ENCODE measurements around the gene CCBE1.

Gene CCBE1

DNA sequence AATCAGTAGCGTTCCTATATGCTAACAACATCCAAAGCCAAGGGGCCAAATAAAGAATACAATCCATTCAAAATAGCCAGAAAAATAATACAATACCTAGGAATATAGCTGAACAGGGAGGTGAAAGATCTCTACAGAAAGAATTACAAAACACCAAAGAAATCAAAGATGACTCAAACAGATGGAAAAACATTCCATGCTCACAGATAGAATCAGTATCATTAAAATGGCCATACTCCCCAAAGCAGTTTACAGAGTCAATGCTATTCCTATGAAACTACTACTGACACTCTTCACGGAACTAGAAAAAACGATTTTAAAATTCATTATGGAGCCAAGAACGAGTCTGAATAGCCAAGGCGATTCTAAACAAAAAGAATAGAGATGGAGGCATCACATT, 57.4 kb downstream of the CCBE1 start:
- TF ChIP-seq, protein P1, sequence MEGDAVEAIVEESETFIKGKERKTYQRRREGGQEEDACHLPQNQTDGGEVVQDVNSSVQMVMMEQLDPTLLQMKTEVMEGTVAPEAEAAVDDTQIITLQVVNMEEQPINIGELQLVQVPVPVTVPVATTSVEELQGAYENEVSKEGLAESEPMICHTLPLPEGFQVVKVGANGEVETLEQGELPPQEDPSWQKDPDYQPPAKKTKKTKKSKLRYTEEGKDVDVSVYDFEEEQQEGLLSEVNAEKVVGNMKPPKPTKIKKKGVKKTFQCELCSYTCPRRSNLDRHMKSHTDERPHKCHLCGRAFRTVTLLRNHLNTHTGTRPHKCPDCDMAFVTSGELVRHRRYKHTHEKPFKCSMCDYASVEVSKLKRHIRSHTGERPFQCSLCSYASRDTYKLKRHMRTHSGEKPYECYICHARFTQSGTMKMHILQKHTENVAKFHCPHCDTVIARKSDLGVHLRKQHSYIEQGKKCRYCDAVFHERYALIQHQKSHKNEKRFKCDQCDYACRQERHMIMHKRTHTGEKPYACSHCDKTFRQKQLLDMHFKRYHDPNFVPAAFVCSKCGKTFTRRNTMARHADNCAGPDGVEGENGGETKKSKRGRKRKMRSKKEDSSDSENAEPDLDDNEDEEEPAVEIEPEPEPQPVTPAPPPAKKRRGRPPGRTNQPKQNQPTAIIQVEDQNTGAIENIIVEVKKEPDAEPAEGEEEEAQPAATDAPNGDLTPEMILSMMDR (IDR thresholded peaks at IDR 0.05; ENCODE audit: insufficient read depth, low read length, missing control alignments), result no peak
- CTCF ChIA-PET, result interaction anchor here (0.7 to 1.2 kb wide), 6 partner anchors 8 to 184 kb away, joined by 3 to 5 read pairs (median 4); partner anchors contain the start of gene CCBE1
- no peak for DNase-seq (ENCODE audit: low read depth, low spot score)
- no peak overlapping the region for H3K4me3 ChIP-seq (ENCODE audit: low read depth, low read length)
- POLR2A ChIA-PET, result no interaction called here

DNA sequence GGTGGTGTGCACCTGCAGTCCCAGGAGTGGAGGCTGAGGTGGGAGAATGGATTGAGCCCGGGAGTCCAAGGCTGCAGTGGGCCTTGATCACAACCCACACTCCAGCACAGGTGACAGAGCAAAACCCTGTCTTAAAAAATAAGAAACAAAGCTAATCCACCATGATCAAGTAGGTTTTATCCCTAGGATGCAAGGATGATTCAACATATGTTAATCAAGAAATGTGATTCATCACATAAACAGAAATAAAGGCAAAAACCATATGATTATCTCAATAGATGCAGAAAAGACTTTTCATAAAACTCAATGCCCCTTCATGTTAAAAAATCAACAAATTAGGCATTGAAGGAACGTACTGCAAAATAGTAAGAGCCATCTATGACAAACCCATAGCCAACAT, 58.1 kb downstream of the CCBE1 start:
- ChIA-PET POLR2A (no interaction called here), CTCF (interaction anchor here (0.7 to 1.2 kb wide), 6 partner anchors 9 to 184 kb away, joined by 3 to 5 read pairs (median 4); partner anchors contain the start of gene CCBE1)
- TF ChIP-seq, protein P1 (IDR thresholded peaks at IDR 0.05; ENCODE audit: insufficient read depth, low read length, missing control alignments), result no peak

DNA sequence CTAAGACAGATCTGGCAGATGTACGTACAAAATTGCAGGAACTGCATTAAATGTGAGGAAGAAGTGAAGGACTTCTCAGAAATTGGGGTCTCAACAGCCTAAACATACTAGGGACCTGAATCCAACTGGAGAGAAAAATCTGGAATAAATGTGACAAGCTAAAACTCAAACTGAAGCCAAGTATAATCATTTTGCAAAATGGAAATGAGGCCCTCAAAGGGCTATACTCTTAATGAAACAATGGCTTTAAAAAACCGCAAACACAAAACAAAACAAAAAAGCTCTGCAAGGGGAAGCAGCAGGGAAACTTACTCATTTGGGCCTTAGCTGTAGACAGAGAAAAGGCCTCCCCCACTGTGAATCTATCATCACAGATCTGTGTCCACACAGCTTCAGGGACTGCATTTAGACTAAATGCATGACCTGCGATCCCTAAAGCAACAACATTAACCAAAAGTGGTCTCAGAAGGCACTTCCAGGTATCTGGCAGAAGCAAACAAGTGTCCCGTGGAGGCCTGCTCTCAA, 63.2 kb downstream of the CCBE1 start:
- no peak for DNase-seq (ENCODE audit: low read depth, low spot score)
- H3K4me3 ChIP-seq (ENCODE audit: low read depth, low read length), result peak overlapping the region; percentile 3; the same call in 1 of the 2 replicates
- POLR2A ChIA-PET, result interaction anchor here (1.4 kb wide), 1 partner anchor 84 kb away, joined by 3 read pairs; no protein-coding TSS in a partner anchor
- TF ChIP-seq, protein P1 (IDR thresholded peaks at IDR 0.05; ENCODE audit: insufficient read depth, low read length, missing control alignments), result no peak
- CTCF ChIA-PET, result interaction anchor here (0.7 to 7.4 kb wide), 16 partner anchors 10 to 189 kb away, joined by 3 to 216 read pairs (median 4); partner anchors contain the start of gene CCBE1

More for the DNA sequence above, 58.1 kb downstream of the CCBE1 start:
- DNase-seq (ENCODE audit: low read depth, low spot score), result no peak
- no peak overlapping the region for H3K4me3 ChIP-seq (ENCODE audit: low read depth, low read length)

DNA sequence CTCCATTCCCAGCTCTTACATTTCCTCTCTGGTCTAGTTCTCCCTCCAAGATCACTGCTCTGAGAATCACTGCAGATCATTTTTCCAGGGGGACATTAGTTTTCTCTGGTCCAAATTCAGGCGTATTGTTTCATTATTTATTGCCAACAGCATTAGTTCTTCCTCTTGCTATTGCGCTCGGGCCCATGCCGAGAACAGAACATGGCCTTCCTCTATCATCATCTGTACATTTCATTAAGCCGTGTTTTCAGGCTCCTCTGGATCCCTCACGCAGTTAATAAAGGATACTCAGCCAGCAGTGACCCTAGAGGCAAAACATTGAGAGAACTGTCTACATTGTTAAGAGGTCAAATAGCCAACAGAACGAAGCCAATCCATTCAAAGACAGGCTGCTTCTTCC, 63.9 kb downstream of the CCBE1 start:
- ChIA-PET POLR2A (no interaction called here), CTCF (interaction anchor here (0.8 to 7.4 kb wide), 15 partner anchors 9 to 202 kb away, joined by 3 to 216 read pairs (median 8); partner anchors contain the start of gene CCBE1)
- DNase-seq (ENCODE audit: low read depth, low spot score), result no peak
- TF ChIP-seq, protein P1 (IDR thresholded peaks at IDR 0.05; ENCODE audit: insufficient read depth, low read length, missing control alignments), result no peak
- no peak overlapping the region for H3K4me3 ChIP-seq (ENCODE audit: low read depth, low read length)

DNA sequence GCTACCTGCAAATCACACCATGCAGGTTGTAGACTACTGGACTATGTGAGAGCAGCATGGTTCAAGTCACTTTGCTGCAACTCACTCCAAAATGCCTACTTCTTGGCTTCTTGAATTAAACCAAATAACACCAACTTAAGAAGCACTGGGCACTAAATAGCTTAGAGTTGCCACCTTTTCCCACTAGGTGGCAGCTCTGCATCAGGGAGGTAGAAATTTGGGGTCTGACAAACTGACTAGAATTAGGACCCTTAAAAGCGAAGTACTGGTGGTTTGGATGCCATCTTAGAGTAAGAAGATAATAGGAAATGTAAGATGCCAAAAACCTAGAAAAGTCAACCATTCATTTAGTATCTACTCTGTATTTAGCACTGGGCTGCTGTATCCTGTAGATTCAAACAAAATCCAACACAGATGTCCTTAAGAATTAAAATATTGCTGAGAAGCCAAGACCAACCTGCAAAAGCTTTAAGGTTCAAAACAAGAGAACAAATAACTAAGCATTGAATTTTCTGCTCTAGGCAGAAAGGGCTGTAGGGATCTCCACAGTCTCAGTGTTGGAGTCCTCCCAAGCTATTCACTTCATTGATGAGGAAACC, 65.5 kb downstream of the CCBE1 start:
- no peak overlapping the region for H3K4me3 ChIP-seq (ENCODE audit: low read depth, low read length)
- POLR2A ChIA-PET, result interaction anchor here (1.4 kb wide), 1 partner anchor 38 kb away, joined by 4 read pairs; no protein-coding TSS in a partner anchor
- TF ChIP-seq, protein P1 (IDR thresholded peaks at IDR 0.05; ENCODE audit: insufficient read depth, low read length, missing control alignments), result peak; percentile 59
- CTCF ChIA-PET, result interaction anchor here (0.7 to 7.4 kb wide), 56 partner anchors 7 to 383 kb away, joined by 3 to 216 read pairs (median 4); partner anchors contain the start of gene CCBE1
- no peak for DNase-seq (ENCODE audit: low read depth, low spot score)

DNA sequence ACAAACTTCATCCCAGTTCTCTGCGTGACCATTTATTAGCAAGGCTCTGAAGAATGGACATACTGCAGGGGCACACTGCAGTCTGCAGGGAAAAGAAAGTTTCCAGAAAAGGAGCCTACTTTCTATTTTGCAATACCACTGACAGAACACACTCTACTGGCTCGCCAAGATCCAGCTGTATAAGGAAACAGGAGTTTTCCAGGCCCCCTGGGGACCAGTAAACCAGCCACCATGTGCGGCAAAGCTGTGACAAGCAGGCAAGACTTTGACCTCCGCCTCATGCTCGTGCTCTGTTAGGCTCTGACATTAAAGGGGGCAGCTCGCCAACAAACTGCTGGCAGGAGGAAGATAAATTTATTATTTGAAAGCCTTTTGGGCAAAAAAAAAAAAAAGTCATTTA, 67.3 kb downstream of the CCBE1 start:
- CTCF ChIA-PET, result interaction anchor here (1.0 to 7.4 kb wide), 16 partner anchors 8 to 249 kb away, joined by 3 to 216 read pairs (median 9); partner anchors contain the start of gene CCBE1
- no peak overlapping the region for H3K4me3 ChIP-seq (ENCODE audit: low read depth, low read length)
- POLR2A ChIA-PET, result no interaction called here
- DNase-seq (ENCODE audit: low read depth, low spot score), result no peak
- TF ChIP-seq, protein P1 (IDR thresholded peaks at IDR 0.05; ENCODE audit: insufficient read depth, low read length, missing control alignments), result no peak

All from AG04449 (cell line).